ENCODE measurements around the gene NF1.

- TF ChIP-seq CTCF (IDR thresholded peaks at IDR 0.05) (no peak), EZH2 (IDR thresholded peaks at IDR 0.05; ENCODE audit: borderline replicate concordance, insufficient read depth, low read depth, low read length, poor library complexity, severe bottlenecking) (no peak)
Measured at GRCh38 chr17:31418773-31419350, 324.1 kb downstream of the NF1 start.
